IMR-90 (cell line): Measurements from ENCODE around the gene UBL4B. TPM values are rescaled to one million over a fixed set of nuclear protein-coding genes. Genes with fewer than 3 reads are reported as not detected.

Experiments
- ATAC-seq: fragments of 200-7000 bp; cut with Tn5 transposase; 2 replicates; pipeline ENCODE4 v1.9.1; 2020; ENCODE audit warnings: low read depth, mild to moderate bottlenecking, moderate library complexity
- BruUV-seq: library from RNA; stranded (reverse); fragments of 400-500 nt; replicated peaks from 2 replicates; lab custom pipeline; 2021; lab: Mats Ljungman, UMichigan
- CTCF ChIA-PET: fragments of 300-600 bp; formaldehyde crosslinking; extraction: SDS; loops from one replicate; lab custom pipeline; 2021; ENCODE audit warnings: antibody characterized with exemption; lab: Yijun Ruan, JAX
- POLR2A ChIA-PET: fragments of 300-600 bp; sonication (Branson Sonifier 250); formaldehyde crosslinking; loops from one replicate; lab custom pipeline; 2022; ENCODE audit warnings: antibody characterized with exemption; ENCODE audit not compliant: unreplicated experiment; lab: Charles Lee
- DNase-seq: peaks from one replicate; pipeline ENCODE4 v3.0.0; 2013
- H2AFZ ChIP-seq: replicated peaks from 2 replicates; pipeline ENCODE3; 2013; ENCODE audit warnings: low read length, mild to moderate bottlenecking; ENCODE audit not compliant: poor library complexity
- H2AK5ac ChIP-seq: 2 replicates; pipeline ENCODE4 v1.6.1; 2013; ENCODE audit warnings: low read depth, low read length, inconsistent platforms
- H2AK9ac ChIP-seq: replicated peaks from 2 replicates; pipeline ENCODE3; 2013; ENCODE audit warnings: mild to moderate bottlenecking, low read depth, low read length, moderate library complexity; ENCODE audit not compliant: poor library complexity
- H2BK120ac ChIP-seq: 2 replicates; pipeline ENCODE4 v1.6.1; 2013; ENCODE audit warnings: low read depth, low read length, inconsistent platforms
- H2BK15ac ChIP-seq: 3 replicates; pipeline ENCODE4 v1.6.1; 2013; ENCODE audit warnings: low read depth, low read length, inconsistent platforms
- H2BK20ac ChIP-seq: 2 replicates; pipeline ENCODE4 v1.6.1; 2013; ENCODE audit warnings: low read depth, mild to moderate bottlenecking, inconsistent platforms, low read length, moderate library complexity
- H2BK5ac ChIP-seq: 2 replicates; pipeline ENCODE4 v1.6.1; 2013; ENCODE audit warnings: mild to moderate bottlenecking, low read depth, low read length, inconsistent platforms; ENCODE audit not compliant: poor library complexity, severe bottlenecking
- H3K14ac ChIP-seq: replicated peaks from 2 replicates; pipeline ENCODE4 v1.6.1; 2013; ENCODE audit warnings: low read depth, low read length, inconsistent platforms
- H3K18ac ChIP-seq: 2 replicates; pipeline ENCODE4 v1.6.1; 2013; ENCODE audit warnings: low read depth, low read length, control low read depth
- H3K23ac ChIP-seq: 2 replicates; pipeline ENCODE4 v1.6.1; 2013; ENCODE audit warnings: low read depth, low read length, inconsistent platforms
- H3K27ac ChIP-seq: 2 replicates; pipeline ENCODE4 v1.5.1; 2013; ENCODE audit warnings: mild to moderate bottlenecking, control low read depth, low read length; ENCODE audit not compliant: insufficient read depth
- H3K27me3 ChIP-seq: 2 replicates; pipeline ENCODE4 v1.6.1; 2013; ENCODE audit warnings: low read length; ENCODE audit not compliant: control insufficient read depth, insufficient read depth
- H3K36me3 ChIP-seq: 2 replicates; pipeline ENCODE4 v1.6.1; 2013; ENCODE audit warnings: low read length, mixed read lengths; ENCODE audit not compliant: control insufficient read depth, insufficient read depth
- H3K4ac ChIP-seq: 2 replicates; pipeline ENCODE4 v1.6.1; 2013; ENCODE audit warnings: low read depth, low read length, inconsistent platforms
- H3K4me1 ChIP-seq: 2 replicates; pipeline ENCODE4 v1.6.1; 2013; ENCODE audit warnings: low read length, mixed read lengths; ENCODE audit not compliant: control insufficient read depth, insufficient read depth
- H3K4me2 ChIP-seq: 2 replicates; pipeline ENCODE4 v1.6.1; 2013; ENCODE audit warnings: low read depth, mild to moderate bottlenecking, control low read depth, low read length, moderate library complexity
- H3K4me3 ChIP-seq: 2 replicates; pipeline ENCODE4 v1.5.1; 2013; ENCODE audit warnings: low read depth, mild to moderate bottlenecking, control low read depth, low read length, moderate library complexity; ENCODE audit not compliant: insufficient read depth
- H3K56ac ChIP-seq: 2 replicates; pipeline ENCODE4 v1.6.1; 2013; ENCODE audit warnings: low read length, inconsistent platforms; ENCODE audit not compliant: insufficient read depth; ENCODE audit errors: extremely low read depth
- H3K79me1 ChIP-seq, 2 experiments: 2 replicates each; pipeline ENCODE4 v1.6.1; 2013; ENCODE audit warnings: low read length in 2 of 2, inconsistent platforms in 1 of 2, low read depth in 1 of 2
- H3K9ac ChIP-seq: 2 replicates; pipeline ENCODE4 v1.6.1; 2013; ENCODE audit warnings: low read depth, low read length, control low read depth
- H3K9me1 ChIP-seq: 2 replicates; pipeline ENCODE4 v1.6.1; 2013; ENCODE audit warnings: low read length, inconsistent platforms; ENCODE audit not compliant: insufficient read depth
- H3K9me3 ChIP-seq: 2 replicates; pipeline ENCODE4 v1.6.1; 2013; ENCODE audit warnings: low read length; ENCODE audit not compliant: control insufficient read depth, insufficient read depth
- H4K20me1 ChIP-seq: 2 replicates; pipeline ENCODE4 v1.6.1; 2013; ENCODE audit warnings: low read length, inconsistent platforms; ENCODE audit not compliant: insufficient read depth
- H4K5ac ChIP-seq: 2 replicates; pipeline ENCODE4 v1.6.1; 2013; ENCODE audit warnings: mild to moderate bottlenecking, low read depth, low read length, control low read depth
- H4K8ac ChIP-seq, 2 experiments: 2 replicates each; pipeline ENCODE4 v1.6.1; 2013; ENCODE audit warnings: low read depth in 2 of 2, low read length in 2 of 2, control low read depth in 1 of 2, inconsistent platforms in 1 of 2
- H4K91ac ChIP-seq: 2 replicates; pipeline ENCODE4 v1.6.1; 2013; ENCODE audit warnings: low read depth, low read length, inconsistent platforms; ENCODE audit not compliant: insufficient read depth
- BHLHE40 ChIP-seq: fragments of 150-350 bp; IDR thresholded peaks from 2 replicates; pipeline ENCODE4 v1.6.1; 2016; ENCODE audit warnings: mild to moderate bottlenecking, low read depth, low read length
- CEBPB ChIP-seq: IDR thresholded peaks from 2 replicates; pipeline ENCODE4 v1.6.1; 2012; ENCODE audit warnings: low read depth, low read length, improper control_type of control experiment
- CHD1 ChIP-seq: IDR thresholded peaks from 2 replicates; pipeline ENCODE4 v1.6.1; 2012; ENCODE audit warnings: low read depth, low read length, improper control_type of control experiment
- CTCF ChIP-seq: conservative IDR thresholded peaks from 2 replicates; pipeline ENCODE4 v1.5.1; 2012; ENCODE audit warnings: mild to moderate bottlenecking, low read depth, low read length, improper control_type of control experiment
- FOS ChIP-seq: fragments of 150-350 bp; IDR thresholded peaks from 2 replicates; pipeline ENCODE4 v1.6.1; 2016; ENCODE audit warnings: low read depth, low read length
- MAZ ChIP-seq: IDR thresholded peaks from 2 replicates; pipeline ENCODE4 v1.6.1; 2012; ENCODE audit warnings: low read depth, mild to moderate bottlenecking, low read length, improper control_type of control experiment, moderate library complexity, borderline replicate concordance
- MXI1 ChIP-seq: IDR thresholded peaks from 2 replicates; pipeline ENCODE4 v1.6.1; 2012; ENCODE audit warnings: low read depth, mild to moderate bottlenecking, low read length, moderate library complexity, borderline replicate concordance
- NFE2L2 ChIP-seq: fragments of 150-350 bp; IDR thresholded peaks from 2 replicates; pipeline ENCODE4 v1.6.1; 2016; ENCODE audit warnings: low read depth, mild to moderate bottlenecking, low read length
- POLR2A ChIP-seq: IDR thresholded peaks from 2 replicates; pipeline ENCODE4 v1.6.1; 2012; ENCODE audit warnings: mild to moderate bottlenecking, low read depth, low read length
- RAD21 ChIP-seq: IDR thresholded peaks from 2 replicates; pipeline ENCODE4 v1.6.1; 2012; ENCODE audit warnings: low read length, improper control_type of control experiment
- RCOR1 ChIP-seq: IDR thresholded peaks from 2 replicates; pipeline ENCODE4 v1.6.1; 2012; ENCODE audit warnings: mild to moderate bottlenecking, low read length, improper control_type of control experiment; ENCODE audit not compliant: insufficient replicate concordance
- RFX5 ChIP-seq: IDR thresholded peaks from 2 replicates; pipeline ENCODE4 v1.8.0; 2012; ENCODE audit warnings: low read depth, mild to moderate bottlenecking, low read length, moderate library complexity
- SMC3 ChIP-seq: fragments of 150-350 bp; IDR thresholded peaks from 2 replicates; pipeline ENCODE4 v1.6.1; 2016; ENCODE audit warnings: low read depth, mild to moderate bottlenecking, antibody characterized with exemption, low read length, moderate library complexity
- WGBS, 2 experiments: methylation state at CpG; one replicate each; pipeline versions ENCODE4 v1.1.5 to v1.1.7; 2013; ENCODE audit warnings: missing lambda C conversion rate in 2 of 2; ENCODE audit not compliant: insufficient read length in 1 of 2; ENCODE audit errors: extremely low coverage in 2 of 2; 5-methylcytosine and 5-hydroxymethylcytosine counted together
- dilution Hi-C: fragments of 300-500 bp; cut with HindIII; formaldehyde crosslinking; loops from one replicate; pipeline ENCODE4 v1.14.3; 2018; ENCODE audit warnings: low sequenced_read_pairs; ENCODE audit not compliant: unreplicated experiment
- in situ Hi-C: fragments of 300-500 bp; cut with MboI; formaldehyde crosslinking; loops from 3 replicates; pipeline ENCODE4 v1.14.3; 2019; ENCODE audit warnings: low sequenced_read_pairs, inconsistent platforms, mixed read lengths
- intact Hi-C: fragments of 100-400 bp; cut with micrococcal nuclease; formaldehyde crosslinking; loops from 2 replicates; pipeline ENCODE4 v1.10.0; 2022
- polyA plus RNA-seq, 3 experiments: library from polyadenylated mRNA; depleted of rRNA; stranded (reverse); fragments of >200 nt; gene quantifications; 2 replicates each; pipeline ENCODE4 v1.2.3, GENCODE V29; 2012; ENCODE audit warnings: low replicate concordance in 1 of 3
- total RNA-seq: library from RNA; depleted of rRNA; stranded (reverse); fragments of >200 nt; gene quantifications from 2 replicates; pipeline ENCODE4 v1.2.3, GENCODE V29; 2012
- TF ChIP-seq, protein P1 (sequence below): fragments of 150-350 bp; IDR thresholded peaks from 2 replicates; pipeline ENCODE4 v1.6.1; 2017; ENCODE audit warnings: mild to moderate bottlenecking, antibody characterized with exemption, low read length, low read depth
- TF ChIP-seq, protein P2 (sequence below): fragments of 150-350 bp; IDR thresholded peaks from 2 replicates; pipeline ENCODE4 v1.6.1; 2016; ENCODE audit warnings: low read depth, mild to moderate bottlenecking, low read length, moderate library complexity, borderline replicate concordance

UBL4B gene
- total and polyA plus RNA-seq, 2 of the 4 experiments (the other 2 are of a cell fraction): not detected

DNA sequence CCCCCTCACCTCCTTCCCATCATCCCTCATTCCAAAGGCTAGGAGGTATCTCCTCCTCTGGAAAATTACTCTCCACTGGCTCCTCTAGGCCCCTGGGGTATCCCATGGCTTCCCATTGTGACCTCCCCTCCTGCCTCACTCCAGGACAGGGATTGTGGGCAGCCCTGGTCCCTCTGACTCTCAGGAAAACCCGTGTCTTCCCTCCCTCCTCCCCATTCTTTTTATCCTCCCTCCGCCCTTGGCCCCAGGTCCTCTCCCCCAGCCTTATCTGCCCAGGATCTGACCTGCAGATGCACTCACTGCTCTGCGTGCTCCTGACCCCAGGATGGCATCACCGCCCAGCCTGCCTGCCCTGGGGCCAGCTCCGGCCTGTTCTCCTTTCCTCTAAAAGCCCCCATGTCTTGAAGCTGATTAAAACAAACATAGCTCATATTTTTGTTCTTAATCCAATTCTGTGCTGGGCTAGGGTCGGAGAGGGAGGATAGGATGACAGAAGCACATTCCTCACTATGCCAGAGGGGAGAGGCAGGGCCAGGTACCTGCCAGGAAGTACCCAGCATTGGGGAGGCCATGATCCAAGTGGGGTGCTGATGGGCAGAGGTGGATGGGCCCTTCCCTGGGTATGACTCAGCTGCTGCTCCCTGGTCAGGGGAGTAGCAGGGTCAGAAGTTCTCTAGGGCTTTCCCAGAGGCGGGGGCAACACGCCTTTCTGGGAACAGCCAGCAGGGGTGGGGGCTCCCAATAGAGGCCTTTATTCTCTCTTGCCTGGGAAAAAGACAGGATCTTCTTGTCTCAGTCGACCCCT is 13.8 kb upstream of the UBL4B start:
- H2BK20ac ChIP-seq: no peak overlapping the region
- H2AK9ac ChIP-seq: peak overlapping the region; percentile 28
- H2BK5ac ChIP-seq: no peak overlapping the region
- H3K56ac ChIP-seq: no peak overlapping the region
- ATAC-seq (no peak), DNase-seq (no peak)
- in situ Hi-C loops: no loop called here
- no peak overlapping the region for H2BK15ac ChIP-seq
- no peak overlapping the region for H2AK5ac ChIP-seq
- no peak overlapping the region for H4K5ac ChIP-seq
- no peak overlapping the region for H3K18ac ChIP-seq
- H3K4me2 ChIP-seq: no peak overlapping the region
- dilution Hi-C loops: no loop called here
- H3K9ac ChIP-seq: no peak overlapping the region
- H4K20me1 ChIP-seq: no peaks in the 10 kb centered on the region
- no peak overlapping the region for H3K4me3 ChIP-seq
- no peak overlapping the region for H3K23ac ChIP-seq
- no peak overlapping the region for H3K14ac ChIP-seq
- no TSS peak for BruUV-seq
- H2BK120ac ChIP-seq: no peak overlapping the region
- ChIA-PET POLR2A (no interaction called here), CTCF (no interaction called here)
- no peak for TF ChIP-seq MAZ
- no peak for TF ChIP-seq CTCF
- no peak for TF ChIP-seq MXI1
- TF ChIP-seq SMC3: no peak
- no peak for TF ChIP-seq RCOR1
- no peak for TF ChIP-seq RAD21
- no peak for TF ChIP-seq FOS
- TF ChIP-seq RFX5: no peak
- TF ChIP-seq BHLHE40: no peak
- no peak for TF ChIP-seq CHD1
- no peak for TF ChIP-seq POLR2A
- TF ChIP-seq, protein P1, sequence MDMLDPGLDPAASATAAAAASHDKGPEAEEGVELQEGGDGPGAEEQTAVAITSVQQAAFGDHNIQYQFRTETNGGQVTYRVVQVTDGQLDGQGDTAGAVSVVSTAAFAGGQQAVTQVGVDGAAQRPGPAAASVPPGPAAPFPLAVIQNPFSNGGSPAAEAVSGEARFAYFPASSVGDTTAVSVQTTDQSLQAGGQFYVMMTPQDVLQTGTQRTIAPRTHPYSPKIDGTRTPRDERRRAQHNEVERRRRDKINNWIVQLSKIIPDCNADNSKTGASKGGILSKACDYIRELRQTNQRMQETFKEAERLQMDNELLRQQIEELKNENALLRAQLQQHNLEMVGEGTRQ: no peak
- TF ChIP-seq, protein P2, sequence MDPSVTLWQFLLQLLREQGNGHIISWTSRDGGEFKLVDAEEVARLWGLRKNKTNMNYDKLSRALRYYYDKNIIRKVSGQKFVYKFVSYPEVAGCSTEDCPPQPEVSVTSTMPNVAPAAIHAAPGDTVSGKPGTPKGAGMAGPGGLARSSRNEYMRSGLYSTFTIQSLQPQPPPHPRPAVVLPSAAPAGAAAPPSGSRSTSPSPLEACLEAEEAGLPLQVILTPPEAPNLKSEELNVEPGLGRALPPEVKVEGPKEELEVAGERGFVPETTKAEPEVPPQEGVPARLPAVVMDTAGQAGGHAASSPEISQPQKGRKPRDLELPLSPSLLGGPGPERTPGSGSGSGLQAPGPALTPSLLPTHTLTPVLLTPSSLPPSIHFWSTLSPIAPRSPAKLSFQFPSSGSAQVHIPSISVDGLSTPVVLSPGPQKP: no peak
- no peak for TF ChIP-seq CEBPB
- no peak for TF ChIP-seq NFE2L2
- no peak overlapping the region for H3K4ac ChIP-seq
- no CpG with 5 or more reads among the region's 9 CpGs for WGBS, 2 experiments
- no peaks in the 10 kb centered on the region for H3K79me1 ChIP-seq
- no peak overlapping the region for H3K27ac ChIP-seq
- intact Hi-C loops: no loop called here
- H2AFZ ChIP-seq: no peak overlapping the region
- peaks cover 3% of the 10 kb centered on the region for H3K9me3 ChIP-seq
- no peak overlapping the region for H4K8ac ChIP-seq
- peaks cover 2% of the 10 kb centered on the region; the same call in 1 of the 2 replicates for H3K9me1 ChIP-seq
- H4K91ac ChIP-seq: no peak overlapping the region
- H3K4me1 ChIP-seq: no peaks in the 10 kb centered on the region; the same call in 1 of the 2 replicates
- no peaks in the 10 kb centered on the region for H3K36me3 ChIP-seq
- H3K27me3 ChIP-seq: peaks cover 59% of the 10 kb centered on the region
